Measurements from ENCODE around the gene BORCS6. TPM values are rescaled to one million over a fixed set of nuclear protein-coding genes. Genes with fewer than 3 reads are reported as not detected.

The BORCS6 gene
- total and polyA plus RNA-seq, 2 of the 13 experiments (the other 11 are each of a cell fraction or from before 2014, with no cell fraction given): 2.0 to 5.1 TPM

DNA sequence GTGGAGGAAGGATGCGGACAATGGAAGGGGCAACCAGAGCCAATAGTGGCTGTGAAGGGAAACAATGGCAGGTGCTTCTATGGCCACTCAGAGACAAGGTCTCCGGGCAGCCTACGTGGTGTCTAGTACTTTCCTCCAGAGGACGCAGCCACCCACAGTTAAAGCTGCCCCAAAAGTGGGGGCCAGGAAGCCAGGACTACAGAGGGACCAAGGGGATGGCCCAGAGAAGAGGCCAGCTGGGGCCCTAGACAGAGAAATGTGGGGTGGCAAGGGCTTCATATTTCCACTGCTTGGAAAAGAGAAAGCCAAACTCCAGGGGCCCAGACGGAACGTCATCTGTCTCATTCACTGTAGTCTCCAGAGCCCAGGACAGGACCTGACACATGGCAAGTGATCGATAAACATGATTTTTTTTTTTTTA, 36.9 kb downstream of the BORCS6 start:
- in situ Hi-C loops (cut with HindIII; ENCODE audit: extremely low pct_ligation_motif_present, low pct_unique_long_range_greater_than_20kb) (no loop called here), intact Hi-C loops (cut with micrococcal nuclease; ENCODE audit: unreplicated experiment) (no loop called here)
- DNase-seq (ENCODE audit: low spot score): no peak
- Histone ChIP-seq H3K36me3 (replicated peaks in 1 of 2; ENCODE audit: control insufficient read depth in 1 of 2, insufficient read depth in 2 of 2, low read length in 2 of 2) (peaks cover 2 to 14% of the 10 kb centered on the region in 2 experiments; a peak in 3 of 5 replicates), H4K20me1 (ENCODE audit: insufficient read depth, low read length) (no peaks in the 10 kb centered on the region), H3K4me1 (ENCODE audit: insufficient read depth, low read length) (peaks cover 50% of the 10 kb centered on the region), H3K9me3 (ENCODE audit: low read length) (no peaks in the 10 kb centered on the region), H3K4me2 (ENCODE audit: low read depth, low read length) (peak overlapping the region; percentile 97), H2AFZ (ENCODE audit: low read length) (no peak overlapping the region), H3K79me2 (ENCODE audit: insufficient read depth, low read length) (peaks cover 4% of the 10 kb centered on the region), H3K4me3 (replicated peaks in 1 of 3; ENCODE audit: insufficient read depth in 1 of 3, low read depth in 2 of 3, low read length in 3 of 3) (no peak overlapping the region), H3K27ac (ENCODE audit: extremely low read length, insufficient read depth, low read length) (peak overlapping the region; percentile 91), H3K9ac (ENCODE audit: insufficient read depth, low read depth, low read length) (peak overlapping the region; percentile 26; the same call in 1 of the 2 replicates), H3K27me3 (ENCODE audit: control insufficient read depth in 1 of 2, insufficient read depth in 2 of 2, low read length in 2 of 2) (no peaks in the 10 kb centered on the region)
- CTCF ChIA-PET (ENCODE audit: low intra/inter-chr PET ratio, low total read pairs): no interaction called here
- BruUV-seq (replicated peaks): no TSS peak
- POLR2A ChIA-PET: interaction anchor here (0.8 to 2.6 kb wide), 11 partner anchors 11 to 95 kb away, joined by 3 to 42 read pairs (median 6); partner anchors contain the start of genes AURKB, CTC1 and TMEM107
- WGBS (ENCODE audit: low lambda C conversion rate): 58% methylated on average over 7 of the region's 7 CpGs
- no peak for FAIRE-seq
- TF ChIP-seq TP53 (CRISPR knock-in tag; conservative IDR thresholded peaks at IDR 0.05): no peak
- no peak for TF ChIP-seq ZNF629 (CRISPR knock-in tag; conservative IDR thresholded peaks at IDR 0.05)
- TF ChIP-seq NR2F6 (IDR thresholded peaks at IDR 0.05): no peak
- TF ChIP-seq NR2F6 (CRISPR knock-in tag; IDR thresholded peaks at IDR 0.05): no peak
- 0 out of 2 replicates have a peak, but pooled peaks have one; percentile 9 for TF ChIP-seq HHEX (CRISPR knock-in tag; IDR thresholded peaks at IDR 0.05)
- no peak for TF ChIP-seq ZNF747 (CRISPR knock-in tag; IDR thresholded peaks at IDR 0.05; ENCODE audit: borderline replicate concordance)
- TF ChIP-seq ZNF839 (CRISPR knock-in tag; IDR thresholded peaks at IDR 0.05; ENCODE audit: borderline replicate concordance): 0 out of 2 replicates have a peak, but pooled peaks have one; percentile 29
- TF ChIP-seq ZC3H4 (CRISPR knock-in tag; IDR thresholded peaks at IDR 0.05; ENCODE audit: borderline replicate concordance): no peak
- no peak for TF ChIP-seq ZNF232 (CRISPR knock-in tag; IDR thresholded peaks at IDR 0.05; ENCODE audit: borderline replicate concordance)
- TF ChIP-seq, protein P1, sequence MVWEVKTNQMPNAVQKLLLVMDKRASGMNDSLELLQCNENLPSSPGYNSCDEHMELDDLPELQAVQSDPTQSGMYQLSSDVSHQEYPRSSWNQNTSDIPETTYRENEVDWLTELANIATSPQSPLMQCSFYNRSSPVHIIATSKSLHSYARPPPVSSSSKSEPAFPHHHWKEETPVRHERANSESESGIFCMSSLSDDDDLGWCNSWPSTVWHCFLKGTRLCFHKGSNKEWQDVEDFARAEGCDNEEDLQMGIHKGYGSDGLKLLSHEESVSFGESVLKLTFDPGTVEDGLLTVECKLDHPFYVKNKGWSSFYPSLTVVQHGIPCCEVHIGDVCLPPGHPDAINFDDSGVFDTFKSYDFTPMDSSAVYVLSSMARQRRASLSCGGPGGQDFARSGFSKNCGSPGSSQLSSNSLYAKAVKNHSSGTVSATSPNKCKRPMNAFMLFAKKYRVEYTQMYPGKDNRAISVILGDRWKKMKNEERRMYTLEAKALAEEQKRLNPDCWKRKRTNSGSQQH (CRISPR knock-in tag; IDR thresholded peaks at IDR 0.05; ENCODE audit: low read depth): 0 out of 2 replicates have a peak, but pooled peaks have one; percentile 17
- TF ChIP-seq ZMYM2 (CRISPR knock-in tag; IDR thresholded peaks at IDR 0.05): no peak
- no peak for TF ChIP-seq DMAP1 (CRISPR knock-in tag; IDR thresholded peaks at IDR 0.05)
- TF ChIP-seq ZNF569 (CRISPR knock-in tag; IDR thresholded peaks at IDR 0.05; ENCODE audit: borderline replicate concordance): 0 out of 2 replicates have a peak, but pooled peaks have one; percentile 15
- TF ChIP-seq RBM39 (IDR thresholded peaks at IDR 0.05; ENCODE audit: low read depth, low read length, poor library complexity, severe bottlenecking): no peak
- no peak for TF ChIP-seq MAF1 (CRISPR knock-in tag; IDR thresholded peaks at IDR 0.05; ENCODE audit: borderline replicate concordance)
- TF ChIP-seq, protein P2, sequence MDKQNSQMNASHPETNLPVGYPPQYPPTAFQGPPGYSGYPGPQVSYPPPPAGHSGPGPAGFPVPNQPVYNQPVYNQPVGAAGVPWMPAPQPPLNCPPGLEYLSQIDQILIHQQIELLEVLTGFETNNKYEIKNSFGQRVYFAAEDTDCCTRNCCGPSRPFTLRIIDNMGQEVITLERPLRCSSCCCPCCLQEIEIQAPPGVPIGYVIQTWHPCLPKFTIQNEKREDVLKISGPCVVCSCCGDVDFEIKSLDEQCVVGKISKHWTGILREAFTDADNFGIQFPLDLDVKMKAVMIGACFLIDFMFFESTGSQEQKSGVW (CRISPR knock-in tag; IDR thresholded peaks at IDR 0.05; ENCODE audit: borderline replicate concordance): no peak
- TF ChIP-seq ZNF274 (CRISPR knock-in tag; IDR thresholded peaks at IDR 0.05): no peak
- 0 out of 2 replicates have a peak, but pooled peaks have one; percentile 61 for TF ChIP-seq TGIF2 (CRISPR knock-in tag; IDR thresholded peaks at IDR 0.05)
- 0 out of 2 replicates have a peak, but pooled peaks have one; percentile 2 for TF ChIP-seq PHF8 (CRISPR knock-in tag; IDR thresholded peaks at IDR 0.05)
- TF ChIP-seq, protein P3, sequence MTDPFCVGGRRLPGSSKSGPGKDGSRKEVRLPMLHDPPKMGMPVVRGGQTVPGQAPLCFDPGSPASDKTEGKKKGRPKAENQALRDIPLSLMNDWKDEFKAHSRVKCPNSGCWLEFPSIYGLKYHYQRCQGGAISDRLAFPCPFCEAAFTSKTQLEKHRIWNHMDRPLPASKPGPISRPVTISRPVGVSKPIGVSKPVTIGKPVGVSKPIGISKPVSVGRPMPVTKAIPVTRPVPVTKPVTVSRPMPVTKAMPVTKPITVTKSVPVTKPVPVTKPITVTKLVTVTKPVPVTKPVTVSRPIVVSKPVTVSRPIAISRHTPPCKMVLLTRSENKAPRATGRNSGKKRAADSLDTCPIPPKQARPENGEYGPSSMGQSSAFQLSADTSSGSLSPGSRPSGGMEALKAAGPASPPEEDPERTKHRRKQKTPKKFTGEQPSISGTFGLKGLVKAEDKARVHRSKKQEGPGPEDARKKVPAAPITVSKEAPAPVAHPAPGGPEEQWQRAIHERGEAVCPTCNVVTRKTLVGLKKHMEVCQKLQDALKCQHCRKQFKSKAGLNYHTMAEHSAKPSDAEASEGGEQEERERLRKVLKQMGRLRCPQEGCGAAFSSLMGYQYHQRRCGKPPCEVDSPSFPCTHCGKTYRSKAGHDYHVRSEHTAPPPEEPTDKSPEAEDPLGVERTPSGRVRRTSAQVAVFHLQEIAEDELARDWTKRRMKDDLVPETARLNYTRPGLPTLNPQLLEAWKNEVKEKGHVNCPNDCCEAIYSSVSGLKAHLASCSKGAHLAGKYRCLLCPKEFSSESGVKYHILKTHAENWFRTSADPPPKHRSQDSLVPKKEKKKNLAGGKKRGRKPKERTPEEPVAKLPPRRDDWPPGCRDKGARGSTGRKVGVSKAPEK (CRISPR knock-in tag; IDR thresholded peaks at IDR 0.05; ENCODE audit: borderline replicate concordance): 0 out of 2 replicates have a peak, but pooled peaks have one; percentile 8
- TF ChIP-seq FOXO1 (CRISPR knock-in tag; IDR thresholded peaks at IDR 0.05): no peak
- TF ChIP-seq KDM2A (CRISPR knock-in tag; IDR thresholded peaks at IDR 0.05; ENCODE audit: borderline replicate concordance, low read depth): no peak
- peak; percentile 6 for ATAC-seq

Measured in HepG2 (cell line).